ENCODE results near the gene BAHCC1. TPM values are rescaled to one million over a fixed set of nuclear protein-coding genes. Genes with fewer than 3 reads are reported as not detected.

Gene BAHCC1
- total and polyA plus RNA-seq, 12 donors: 4.8 to 13.1 (median 9.2) TPM

DNA sequence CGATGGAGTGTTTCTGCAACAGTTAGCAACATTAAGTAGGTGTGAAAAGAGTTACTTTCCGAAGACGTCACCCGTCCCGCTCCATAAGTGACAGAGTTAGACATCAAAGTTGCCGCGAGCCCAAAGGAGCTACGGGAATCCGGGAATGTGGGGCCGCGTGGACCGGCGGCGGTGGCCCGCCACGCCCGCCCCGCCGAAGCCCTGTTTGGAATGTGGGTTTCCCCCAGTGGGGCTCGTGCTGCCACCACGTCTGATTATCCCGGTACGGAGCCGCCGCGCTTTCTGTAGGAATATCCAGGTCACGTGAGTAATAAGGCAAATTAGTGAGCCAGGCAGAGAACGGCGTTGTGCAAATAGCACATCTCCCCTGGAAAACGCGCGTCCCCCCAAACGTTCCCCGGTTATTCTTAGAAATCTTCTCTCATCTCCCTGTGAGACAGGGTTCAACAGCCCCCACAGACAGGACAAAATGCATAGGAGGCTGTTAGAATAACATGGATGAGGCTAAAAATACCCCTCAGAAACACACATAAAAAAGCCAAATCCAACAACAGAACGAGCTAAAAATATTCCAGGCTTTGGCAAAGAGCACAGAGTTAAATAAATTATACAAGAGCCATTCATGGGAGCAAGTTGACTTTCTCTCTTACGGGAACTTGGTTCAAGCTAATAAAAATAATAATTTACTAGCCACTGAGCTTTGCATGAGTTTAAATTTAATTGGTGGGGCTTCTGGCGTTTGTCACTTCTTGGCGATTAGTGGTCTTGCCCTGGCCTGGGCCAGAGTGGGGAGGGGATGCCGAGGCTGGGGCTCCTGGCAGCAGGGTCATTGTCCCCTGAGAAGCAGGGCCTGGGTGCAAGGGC is 8.6 kb downstream of the BAHCC1 start:
- TF ChIP-seq, protein P1, sequence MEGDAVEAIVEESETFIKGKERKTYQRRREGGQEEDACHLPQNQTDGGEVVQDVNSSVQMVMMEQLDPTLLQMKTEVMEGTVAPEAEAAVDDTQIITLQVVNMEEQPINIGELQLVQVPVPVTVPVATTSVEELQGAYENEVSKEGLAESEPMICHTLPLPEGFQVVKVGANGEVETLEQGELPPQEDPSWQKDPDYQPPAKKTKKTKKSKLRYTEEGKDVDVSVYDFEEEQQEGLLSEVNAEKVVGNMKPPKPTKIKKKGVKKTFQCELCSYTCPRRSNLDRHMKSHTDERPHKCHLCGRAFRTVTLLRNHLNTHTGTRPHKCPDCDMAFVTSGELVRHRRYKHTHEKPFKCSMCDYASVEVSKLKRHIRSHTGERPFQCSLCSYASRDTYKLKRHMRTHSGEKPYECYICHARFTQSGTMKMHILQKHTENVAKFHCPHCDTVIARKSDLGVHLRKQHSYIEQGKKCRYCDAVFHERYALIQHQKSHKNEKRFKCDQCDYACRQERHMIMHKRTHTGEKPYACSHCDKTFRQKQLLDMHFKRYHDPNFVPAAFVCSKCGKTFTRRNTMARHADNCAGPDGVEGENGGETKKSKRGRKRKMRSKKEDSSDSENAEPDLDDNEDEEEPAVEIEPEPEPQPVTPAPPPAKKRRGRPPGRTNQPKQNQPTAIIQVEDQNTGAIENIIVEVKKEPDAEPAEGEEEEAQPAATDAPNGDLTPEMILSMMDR (IDR thresholded peaks at IDR 0.05): no peak
- peak overlapping the region; percentile 29 to 99 (median 96) for H3K27ac ChIP-seq
- H3K4me1 ChIP-seq: peaks cover 45 to 76% (median 71%) of the 10 kb centered on the region in 9 donors
- H3K4me3 ChIP-seq: peak overlapping the region in 9 of 10 donors; percentile 14 to 75 (median 35)
- peak in 1 of 2 donors; percentile 49 for DNase-seq
- intact Hi-C loops (cut with DNase I): loop anchor here in 5 of 10 donors (2.0 to 10.0 kb wide), 4 partner anchors 15 to 112 kb away; no protein-coding TSS in a partner anchor
- H3K9me3 ChIP-seq: no peaks in the 10 kb centered on the region
- H3K27me3 ChIP-seq: peaks cover 0 to 10% (median 0%) of the 10 kb centered on the region in 7 donors
- no peaks in the 10 kb centered on the region for H3K36me3 ChIP-seq
- peak in 2 of 8 donors; percentile 3 to 8 for ATAC-seq
- WGBS, 2 donors: 9 to 17% methylated on average over 39 of the region's 39 CpGs

DNA sequence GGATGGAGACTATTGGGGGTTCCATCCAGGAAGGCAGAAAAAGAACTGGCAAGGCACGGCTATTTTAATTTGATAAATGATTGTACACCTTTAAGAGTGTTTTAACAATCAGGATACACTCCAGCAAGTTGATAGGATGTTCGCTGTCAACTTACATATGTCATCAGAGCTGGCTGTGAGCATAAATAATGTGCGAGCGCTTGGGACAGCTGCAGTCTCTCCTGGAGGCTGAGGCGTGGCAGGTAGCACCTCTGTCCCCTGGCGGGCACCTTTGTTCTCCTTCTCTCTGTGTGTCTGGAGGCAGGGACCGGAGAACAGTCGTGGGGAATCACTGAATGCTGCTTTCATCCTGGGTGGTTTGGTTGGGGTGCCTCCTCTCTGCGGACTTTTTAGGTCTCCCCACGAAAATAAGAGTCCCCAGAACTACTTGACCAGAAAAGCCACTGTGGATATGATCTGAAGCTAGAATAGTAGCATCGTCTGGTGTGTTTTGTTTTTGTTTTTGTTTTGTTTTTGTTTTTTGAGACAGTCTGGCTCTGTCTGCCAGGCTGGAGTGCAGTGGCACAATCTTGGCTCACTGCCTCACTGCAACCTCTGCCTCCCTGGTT is 9.4 kb downstream of the BAHCC1 start:
- peaks cover 45 to 79% (median 71%) of the 10 kb centered on the region in 9 donors for H3K4me1 ChIP-seq
- H3K9me3 ChIP-seq: no peaks in the 10 kb centered on the region
- TF ChIP-seq, protein P1 (IDR thresholded peaks at IDR 0.05): peak in 1 of 9 donors; percentile 14
- H3K27ac ChIP-seq: peak overlapping the region; percentile 29 to 99 (median 96)
- no peaks in the 10 kb centered on the region for H3K36me3 ChIP-seq
- ATAC-seq (peak in 7 of 8 donors; percentile 6 to 58 (median 36)), DNase-seq (no peak)
- peak overlapping the region in 7 of 10 donors; percentile 14 to 75 (median 41) for H3K4me3 ChIP-seq
- H3K27me3 ChIP-seq: peaks cover 0 to 10% (median 0%) of the 10 kb centered on the region in 7 donors
- WGBS, 2 donors: 18 to 23% methylated on average over 11 of the region's 11 CpGs
- intact Hi-C loops (cut with DNase I): loop anchor here in 7 of 10 donors (1.0 to 10.0 kb wide), 6 partner anchors 14 to 112 kb away; no protein-coding TSS in a partner anchor

DNA sequence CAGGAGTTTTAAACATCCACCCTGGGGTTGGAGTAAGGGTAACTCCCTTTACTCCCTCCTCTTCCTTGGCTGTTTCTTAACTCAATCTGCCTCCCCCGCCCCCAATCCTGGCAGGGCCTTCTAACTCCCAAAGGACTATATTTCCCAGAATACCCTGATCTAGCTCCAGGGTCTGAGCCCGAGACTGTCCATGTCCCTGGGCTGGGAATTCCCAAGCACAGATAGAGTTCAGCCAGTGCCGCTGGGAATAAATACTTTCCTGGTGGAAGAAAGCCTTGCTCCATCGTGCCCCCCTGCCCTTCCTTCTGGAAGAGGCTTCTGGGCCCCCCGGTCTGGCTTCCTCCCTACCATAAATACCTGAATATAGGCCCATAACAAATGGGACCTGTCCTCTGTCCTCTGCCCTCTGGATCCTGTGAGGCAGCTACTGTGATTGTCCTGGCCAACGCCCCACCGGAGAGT is 10.2 kb downstream of the BAHCC1 start:
- Histone ChIP-seq H3K4me3 (peak overlapping the region in 6 of 10 donors; percentile 6 to 75 (median 39)), H3K27ac (peak overlapping the region in 9 of 10 donors; percentile 92 to 99 (median 97)), H3K27me3 (peaks cover 0 to 8% (median 0%) of the 10 kb centered on the region in 7 donors), H3K9me3 (no peaks in the 10 kb centered on the region), H3K4me1 (peaks cover 43 to 80% (median 68%) of the 10 kb centered on the region in 9 donors), H3K36me3 (no peaks in the 10 kb centered on the region)
- ATAC-seq (peak; percentile 33 to 68 (median 46)), DNase-seq (peak in 1 of 2 donors; percentile 86)
- 22 to 26% methylated on average over 7 of the region's 7 CpGs for WGBS, 2 donors
- TF ChIP-seq, protein P1 (IDR thresholded peaks at IDR 0.05): no peak
- intact Hi-C loops (cut with DNase I): loop anchor here in 4 of 10 donors (1.0 to 10.0 kb wide), 5 partner anchors 13 to 79 kb away; no protein-coding TSS in a partner anchor

Measured in heart right ventricle (tissue), 16 donors.